Choroid plexus epithelial cell (primary cell): Measurements from ENCODE around the gene PIM2.
A peak's percentile ranks its signal among the peaks of the same experiment; 100 is the strongest.

Source experiments
- DNase-seq: peaks from one replicate; pipeline ENCODE4 v3.0.0-alpha.2; 2010; ENCODE audit warnings: low read depth
- H3K4me3 ChIP-seq: 2 replicates; pipeline ENCODE4 v1.5.1; 2011; ENCODE audit warnings: low read depth, mild to moderate bottlenecking, control low read depth, low read length, moderate library complexity
- TF ChIP-seq, protein P1 (sequence below): conservative IDR thresholded peaks from 2 replicates; pipeline ENCODE4 v1.5.1; 2011; ENCODE audit warnings: low read depth, mild to moderate bottlenecking, control low read depth, inconsistent platforms, low read length, moderate library complexity

Gene PIM2

DNA sequence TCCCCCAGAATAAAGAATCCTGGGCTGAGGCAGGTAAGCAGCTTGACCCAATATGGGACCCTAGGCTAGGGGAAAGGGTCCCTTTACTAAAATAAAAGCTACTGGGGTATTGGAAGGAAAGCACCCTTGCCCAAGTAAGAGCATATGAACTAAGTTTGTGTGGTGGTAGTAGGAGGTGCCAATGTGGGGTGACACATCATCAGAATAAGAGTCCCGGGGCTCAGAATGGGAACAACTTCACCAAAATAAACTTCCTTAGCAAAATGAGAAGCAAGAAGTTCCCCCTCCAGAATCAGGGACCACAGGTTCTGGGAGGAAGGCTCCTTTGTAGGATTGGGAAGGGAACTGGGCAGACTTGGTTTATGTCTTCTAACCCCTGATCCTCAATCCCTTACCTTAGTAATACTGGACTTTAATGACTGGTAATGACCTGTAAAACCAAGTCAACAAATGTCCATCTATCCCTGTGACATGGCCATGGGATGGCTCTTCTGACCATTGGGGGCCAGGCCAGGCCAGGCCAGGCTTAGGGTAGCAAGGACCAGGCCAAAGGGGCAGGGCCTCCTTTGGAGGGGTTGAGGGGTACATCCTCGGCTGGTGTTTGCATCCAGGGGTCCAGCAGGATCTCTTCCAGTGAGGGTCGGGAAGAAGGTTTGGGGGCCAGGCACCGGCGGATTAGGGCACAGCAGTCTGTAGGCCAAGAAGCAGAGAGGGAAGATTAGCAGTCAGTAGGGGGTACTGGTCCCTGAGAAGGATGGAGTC, 5.0 kb downstream of the PIM2 start:
- DNase-seq = no peak
- no peak overlapping the region for H3K4me3 ChIP-seq
- TF ChIP-seq, protein P1, sequence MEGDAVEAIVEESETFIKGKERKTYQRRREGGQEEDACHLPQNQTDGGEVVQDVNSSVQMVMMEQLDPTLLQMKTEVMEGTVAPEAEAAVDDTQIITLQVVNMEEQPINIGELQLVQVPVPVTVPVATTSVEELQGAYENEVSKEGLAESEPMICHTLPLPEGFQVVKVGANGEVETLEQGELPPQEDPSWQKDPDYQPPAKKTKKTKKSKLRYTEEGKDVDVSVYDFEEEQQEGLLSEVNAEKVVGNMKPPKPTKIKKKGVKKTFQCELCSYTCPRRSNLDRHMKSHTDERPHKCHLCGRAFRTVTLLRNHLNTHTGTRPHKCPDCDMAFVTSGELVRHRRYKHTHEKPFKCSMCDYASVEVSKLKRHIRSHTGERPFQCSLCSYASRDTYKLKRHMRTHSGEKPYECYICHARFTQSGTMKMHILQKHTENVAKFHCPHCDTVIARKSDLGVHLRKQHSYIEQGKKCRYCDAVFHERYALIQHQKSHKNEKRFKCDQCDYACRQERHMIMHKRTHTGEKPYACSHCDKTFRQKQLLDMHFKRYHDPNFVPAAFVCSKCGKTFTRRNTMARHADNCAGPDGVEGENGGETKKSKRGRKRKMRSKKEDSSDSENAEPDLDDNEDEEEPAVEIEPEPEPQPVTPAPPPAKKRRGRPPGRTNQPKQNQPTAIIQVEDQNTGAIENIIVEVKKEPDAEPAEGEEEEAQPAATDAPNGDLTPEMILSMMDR = no peak

DNA sequence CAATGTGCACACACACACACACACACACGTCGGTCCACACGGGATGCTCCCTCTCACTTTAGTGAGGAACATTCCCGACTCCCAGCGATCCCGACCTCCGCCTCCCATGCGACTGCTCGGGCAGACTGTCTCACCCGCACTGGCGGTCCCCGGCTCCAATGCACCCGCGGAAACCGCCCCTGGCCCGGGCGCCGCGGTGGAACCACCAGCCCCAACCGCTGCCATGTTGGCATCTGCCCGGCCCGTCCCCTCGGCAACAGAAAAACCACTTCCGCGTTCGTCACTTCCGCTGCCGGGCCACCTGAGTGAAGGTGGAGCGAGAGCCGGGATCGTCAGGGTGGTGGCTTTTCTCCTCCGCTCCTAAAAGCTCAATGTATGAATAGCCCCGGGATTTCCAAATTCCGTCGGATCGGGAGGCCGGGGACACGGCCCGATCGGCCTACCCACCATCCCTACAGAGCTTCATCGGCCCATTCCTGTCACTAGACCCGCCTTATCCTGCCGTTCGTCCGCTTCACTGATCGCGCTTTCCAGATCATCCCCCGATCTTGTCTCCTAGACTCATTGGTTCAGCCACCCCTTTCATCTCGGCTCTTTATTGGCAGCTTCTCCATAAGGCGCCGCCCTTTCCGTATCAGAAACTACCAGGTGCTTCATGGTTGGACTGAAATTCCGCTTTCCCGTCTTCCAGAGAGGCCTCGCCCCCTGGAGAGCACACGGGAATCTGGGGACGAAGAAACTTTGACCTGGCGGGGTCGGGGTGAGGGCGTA, 7.2 kb downstream of the PIM2 start, which contains the start of gene SLC35A2:
Gene SLC35A2 (minus strand): TSS at position 235 of the 771 bp plus-strand sequence. CDS start 10 bp downstream, at position 225.
- DNase-seq = peak; percentile 83
- TF ChIP-seq, protein P1 = no peak
- H3K4me3 ChIP-seq = peak within 1 kb of the TSS; percentile 80

DNA sequence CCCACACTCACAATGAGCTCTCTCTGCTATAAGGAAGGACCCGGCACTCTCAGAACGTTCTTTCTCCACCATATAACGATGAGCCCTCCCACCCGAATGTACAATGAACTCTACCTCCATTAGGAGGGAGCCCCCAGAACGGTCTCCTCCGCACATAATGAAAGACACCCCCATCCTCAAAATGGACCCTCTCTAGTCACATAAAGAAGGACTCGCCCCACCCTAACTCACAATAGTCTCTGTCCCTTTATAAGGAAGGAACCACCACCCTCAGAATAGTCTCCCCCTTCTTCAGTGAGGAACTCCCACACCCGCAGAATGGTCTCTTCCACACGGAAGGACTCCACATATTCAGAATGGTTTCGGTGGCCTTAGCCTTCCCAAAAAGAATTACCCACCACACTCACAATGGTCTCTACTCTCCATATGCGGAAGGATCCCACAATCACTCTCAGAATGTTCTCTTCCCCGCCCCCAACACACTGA, 7.9 kb downstream of the PIM2 start:
- DNase-seq = peak; percentile 48
- TF ChIP-seq, protein P1 = no peak

DNA sequence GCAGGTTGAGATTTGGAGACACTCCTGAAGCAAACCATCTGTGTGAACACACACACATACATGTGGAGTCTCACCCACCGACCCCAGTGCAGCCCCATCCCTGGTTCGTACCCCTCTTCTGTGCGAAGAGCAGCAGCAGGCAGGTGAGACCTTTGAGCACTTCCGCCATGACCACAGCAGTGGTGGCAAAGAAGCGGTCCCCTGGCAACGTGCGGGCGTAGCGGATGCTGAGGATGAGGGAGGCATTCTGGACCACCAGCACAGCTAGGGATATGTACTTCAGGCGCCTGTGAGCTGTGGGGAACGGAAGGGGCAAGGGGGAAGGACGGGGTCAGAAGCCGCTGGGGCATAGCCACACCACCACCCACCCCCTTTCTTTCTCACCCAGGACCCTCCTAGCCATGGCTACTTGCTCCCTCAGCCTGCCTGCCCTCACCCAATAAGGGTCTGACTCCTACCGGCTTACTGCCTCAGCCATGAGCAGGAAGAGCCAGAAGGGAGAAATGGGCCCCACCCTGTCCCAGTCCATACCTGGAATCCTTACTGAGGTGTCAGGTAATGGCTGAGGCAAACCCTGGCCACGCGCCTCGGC, 9.0 kb downstream of the PIM2 start:
- TF ChIP-seq, protein P1 = no peak
- no peak for DNase-seq
- peak overlapping the region; percentile 80 for H3K4me3 ChIP-seq

More for the DNA sequence above, 7.9 kb downstream of the PIM2 start:
- peak overlapping the region; percentile 80 for H3K4me3 ChIP-seq

DNA sequence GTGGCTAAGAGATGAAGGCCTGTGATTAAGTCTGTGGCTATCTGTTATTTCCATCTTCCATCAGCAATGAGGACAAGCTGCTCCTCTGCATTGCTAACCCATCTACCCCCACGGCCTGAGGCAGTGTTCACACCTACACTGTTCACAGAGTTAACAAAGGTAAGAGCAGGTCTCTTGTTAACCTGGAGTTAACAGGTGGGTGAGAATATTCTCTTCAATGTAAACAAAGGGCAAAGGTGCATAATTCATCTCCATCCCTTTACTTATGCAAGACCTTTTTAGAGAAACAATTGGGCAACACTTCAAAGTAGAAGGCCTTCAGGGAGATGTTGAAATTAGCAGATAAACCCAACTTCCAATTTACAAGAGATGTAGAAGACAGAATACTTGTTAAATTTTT, 10.2 kb downstream of the PIM2 start:
- TF ChIP-seq, protein P1 = no peak
- DNase-seq = no peak
- H3K4me3 ChIP-seq = no peak overlapping the region

DNA sequence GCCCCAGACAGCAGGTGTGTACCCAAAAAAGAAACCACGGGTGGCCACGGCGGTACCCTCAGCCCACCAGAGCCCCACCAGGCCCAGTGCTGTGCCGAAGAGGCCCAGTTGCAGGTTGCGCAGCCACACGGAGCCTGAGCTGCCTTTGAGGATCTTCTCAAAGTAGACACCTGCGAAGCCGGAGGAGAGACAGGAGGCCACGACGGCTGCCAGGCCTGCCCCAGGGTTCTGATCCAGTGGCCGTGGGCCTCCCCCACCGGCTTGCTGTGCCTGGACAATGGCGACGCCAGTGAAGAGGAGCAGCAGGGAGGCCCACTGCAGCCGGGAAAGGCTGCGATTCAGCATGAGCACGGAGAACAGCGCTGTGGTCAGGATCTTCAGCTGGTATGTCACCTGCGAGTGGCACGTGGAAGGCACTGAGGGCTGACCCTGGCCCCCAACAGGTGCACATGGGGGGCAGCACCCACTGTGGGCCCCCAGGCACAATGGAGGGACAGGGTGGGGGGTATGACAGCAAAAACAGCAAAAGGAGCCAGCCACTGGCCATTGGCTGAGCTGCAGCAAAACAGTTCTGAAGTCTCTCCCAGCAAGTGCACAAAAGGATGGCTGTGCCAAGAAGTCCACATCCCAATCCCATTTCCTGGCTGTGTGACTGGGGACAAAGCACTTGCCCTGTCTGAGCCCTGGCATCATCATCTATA, 13.6 kb downstream of the PIM2 start:
- TF ChIP-seq, protein P1 = no peak
- no peak overlapping the region for H3K4me3 ChIP-seq
- no peak for DNase-seq
